Hematopoietic multipotent progenitor cell (in vitro differentiated cells): ENCODE data around the gene CD226. TPM values are rescaled to one million over a fixed set of nuclear protein-coding genes. Genes with fewer than 3 reads are reported as not detected.
"Not testable (repeated sequence)": the region's sequence is repeated elsewhere in the genome, so short reads cannot be mapped to it uniquely, and the experiment has no call there.

Experiments
- DNase-seq, 3 donors: peaks; one replicate each; pipeline ENCODE4 v3.0.0-alpha.2; 2011 to 2015; ENCODE audit warnings: low read depth in 2 of 3, low spot score in 2 of 3
- total RNA-seq: library from RNA; depleted of rRNA; stranded (reverse); fragments of >200 nt; gene quantifications from one replicate; pipeline ENCODE4 v1.2.3, GENCODE V29; 2012

The CD226 gene
- total RNA-seq, 1 donor: 0.81 TPM

- DNase-seq: no peak
Measured at GRCh38 chr18:69956665-69957620, 9.3 kb upstream of the CD226 start.

DNA sequence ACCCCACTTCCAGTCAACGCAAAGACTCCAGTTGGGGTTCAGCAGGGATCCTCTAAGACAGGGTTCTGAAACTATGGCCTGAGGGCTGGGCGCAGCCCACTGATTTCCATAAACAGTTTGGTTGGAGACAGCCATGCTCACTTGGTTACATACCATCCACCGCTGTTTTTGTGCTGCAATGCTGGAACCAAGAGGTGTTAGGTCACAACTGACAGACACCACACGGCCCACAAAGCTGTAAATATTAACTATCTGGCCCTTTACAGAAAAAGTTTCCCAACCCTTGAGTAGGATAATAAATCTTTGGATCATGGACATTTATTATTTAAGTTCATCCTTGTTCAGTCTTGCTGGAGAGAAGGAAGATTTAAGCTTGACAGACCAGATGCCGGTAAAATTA is 8.4 kb upstream of the CD226 start:
- DNase-seq: no peak

DNA sequence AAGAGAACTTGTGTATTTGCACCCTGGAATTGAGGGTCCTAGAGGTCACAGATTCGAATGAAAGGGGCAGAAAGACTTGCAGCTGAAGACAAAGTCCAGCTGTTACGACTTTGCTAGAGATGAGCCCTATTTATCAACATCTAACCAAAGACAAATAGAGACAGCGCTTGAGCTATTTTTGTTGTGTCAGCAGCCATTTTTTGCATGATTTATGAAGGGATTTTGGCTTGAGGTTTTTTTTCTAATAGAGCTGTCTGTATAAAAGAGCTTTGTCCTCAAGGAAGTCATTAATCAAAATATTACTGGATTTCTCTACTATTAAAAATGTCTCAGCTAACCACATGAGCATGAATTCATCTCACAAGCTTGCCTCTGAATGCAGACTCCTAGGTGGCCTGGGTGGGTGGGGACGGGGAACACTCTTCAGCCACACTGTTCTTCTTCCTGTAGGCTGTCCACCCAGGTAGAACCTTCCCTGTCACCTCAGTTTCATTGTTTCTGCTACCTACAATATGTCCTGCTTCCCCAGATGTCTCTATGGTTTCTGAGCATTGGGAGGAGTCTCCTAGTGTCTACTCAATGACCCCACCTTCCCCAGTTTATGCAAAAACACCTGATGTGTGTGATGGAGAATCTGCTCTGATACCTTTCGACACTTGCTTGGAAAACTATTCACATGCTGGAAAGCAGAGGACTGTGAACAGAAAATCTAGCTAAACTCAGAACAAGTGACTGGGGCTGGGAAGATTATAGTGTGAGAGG is 7.2 kb upstream of the CD226 start:
- DNase-seq: no peak

GRCh38 chr18:69953191-69953590 is 5.5 kb upstream of the CD226 start:
- DNase-seq: no peak

DNA sequence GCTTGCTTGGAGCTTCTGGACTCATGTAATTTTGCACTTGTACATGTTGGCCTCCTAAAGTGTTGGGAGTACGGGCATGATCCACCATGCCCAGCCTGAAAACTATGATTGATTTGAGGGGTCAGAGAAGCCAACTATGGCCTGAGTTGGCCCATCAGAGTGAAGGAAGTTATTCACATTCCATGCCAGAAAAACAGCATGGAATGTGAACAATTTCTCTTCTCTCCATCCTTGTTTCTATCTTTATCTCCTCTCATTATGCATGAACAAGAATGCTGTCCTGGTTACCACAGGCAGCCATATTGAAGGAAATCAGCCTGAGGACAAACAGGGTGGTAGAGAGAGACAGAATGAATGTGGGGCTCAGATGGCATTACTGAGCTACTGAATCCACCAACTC is 3.5 kb upstream of the CD226 start:
- no peak for DNase-seq

DNA sequence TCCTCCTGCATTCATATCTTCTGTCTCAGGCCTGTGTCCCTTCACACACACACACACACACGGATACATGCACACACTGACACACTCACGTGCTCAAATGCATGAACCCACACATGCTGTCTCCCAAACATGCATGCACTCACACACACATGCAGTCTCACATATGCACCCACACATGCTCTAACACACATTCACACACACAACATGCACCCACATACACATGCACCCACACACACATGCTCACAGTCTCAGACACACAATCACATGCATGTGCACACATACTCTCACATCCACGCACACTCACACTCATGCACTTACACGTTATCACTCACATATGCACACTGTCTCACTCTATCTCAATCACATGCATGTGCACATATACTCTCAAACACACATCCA is 1.9 kb upstream of the CD226 start:
- DNase-seq: no peak

GRCh38 chr18:69948919-69949537 is 1.4 kb upstream of the CD226 start:
- peak in 1 of 3 donors; percentile 4 for DNase-seq

DNA sequence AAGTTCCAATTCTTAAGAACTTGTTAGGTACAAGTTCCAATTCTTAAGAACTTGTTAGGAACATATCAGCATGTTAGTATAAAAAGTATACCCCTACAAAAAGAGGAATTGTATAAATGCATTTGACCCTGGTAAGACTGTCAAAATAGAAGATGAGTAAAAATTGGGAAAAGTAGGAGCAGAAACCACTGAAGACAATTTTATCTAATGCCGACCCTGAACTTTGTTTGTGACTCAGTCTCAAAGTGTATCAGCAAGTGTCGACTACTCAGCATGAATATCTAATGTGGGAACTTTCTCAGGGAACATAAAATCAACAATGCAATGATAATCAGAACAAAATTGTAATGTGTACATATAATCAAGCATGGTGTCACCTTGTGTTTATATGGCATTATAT is 583 bp upstream of the CD226 start:
- DNase-seq: no peak

GRCh38 chr18:69946608-69947155 is 991 bp downstream of the CD226 start:
- DNase-seq: no peak

- DNase-seq: no peak
Measured at GRCh38 chr18:69945220-69946114, 2.2 kb downstream of the CD226 start.

GRCh38 chr18:69944436-69944835 is 3.2 kb downstream of the CD226 start:
- DNase-seq: no peak

- no peak for DNase-seq
Measured at GRCh38 chr18:69943021-69943420, 4.7 kb downstream of the CD226 start.

DNA sequence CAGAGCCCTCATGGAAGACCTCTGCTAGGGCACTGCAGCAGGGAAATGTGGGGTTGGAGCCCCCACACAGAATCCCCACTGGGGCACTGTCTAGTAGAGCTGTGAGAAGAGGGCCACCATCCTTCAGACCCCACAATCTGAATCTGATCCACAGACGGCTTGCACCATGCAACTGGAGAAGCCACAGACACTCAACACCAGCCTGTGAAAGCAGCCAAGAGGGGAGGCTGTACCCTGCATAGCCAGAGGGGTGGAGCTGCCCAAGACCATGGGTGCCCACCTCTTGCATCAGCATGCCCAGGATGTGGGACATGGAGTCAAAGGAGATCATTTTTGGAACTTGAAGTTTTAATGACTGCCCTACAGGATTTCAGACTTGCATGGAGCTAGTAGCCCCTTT is 6.5 kb downstream of the CD226 start:
- no peak for DNase-seq

DNA sequence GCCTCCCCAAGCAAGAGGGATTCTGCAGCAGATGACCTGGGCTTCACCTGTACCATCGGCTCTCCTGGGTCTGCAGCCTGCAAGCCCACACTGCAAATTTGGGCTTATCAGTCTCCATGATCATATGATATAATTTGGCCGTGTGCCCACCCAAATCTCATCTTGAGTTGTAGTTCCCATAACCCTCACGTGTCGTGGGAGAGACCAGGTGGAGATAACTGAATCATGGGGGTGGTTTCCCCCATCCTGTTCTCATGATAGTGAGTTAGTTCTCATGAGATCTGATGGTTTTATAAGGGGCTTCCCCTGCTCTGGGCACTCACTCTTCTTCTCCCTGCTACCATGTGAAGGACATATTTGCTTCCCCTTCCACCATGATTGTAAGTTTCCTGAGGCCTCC is 7.9 kb downstream of the CD226 start:
- DNase-seq: not testable (repeated sequence)

GRCh38 chr18:69936191-69936558 is 11.5 kb downstream of the CD226 start:
- no peak for DNase-seq

DNA sequence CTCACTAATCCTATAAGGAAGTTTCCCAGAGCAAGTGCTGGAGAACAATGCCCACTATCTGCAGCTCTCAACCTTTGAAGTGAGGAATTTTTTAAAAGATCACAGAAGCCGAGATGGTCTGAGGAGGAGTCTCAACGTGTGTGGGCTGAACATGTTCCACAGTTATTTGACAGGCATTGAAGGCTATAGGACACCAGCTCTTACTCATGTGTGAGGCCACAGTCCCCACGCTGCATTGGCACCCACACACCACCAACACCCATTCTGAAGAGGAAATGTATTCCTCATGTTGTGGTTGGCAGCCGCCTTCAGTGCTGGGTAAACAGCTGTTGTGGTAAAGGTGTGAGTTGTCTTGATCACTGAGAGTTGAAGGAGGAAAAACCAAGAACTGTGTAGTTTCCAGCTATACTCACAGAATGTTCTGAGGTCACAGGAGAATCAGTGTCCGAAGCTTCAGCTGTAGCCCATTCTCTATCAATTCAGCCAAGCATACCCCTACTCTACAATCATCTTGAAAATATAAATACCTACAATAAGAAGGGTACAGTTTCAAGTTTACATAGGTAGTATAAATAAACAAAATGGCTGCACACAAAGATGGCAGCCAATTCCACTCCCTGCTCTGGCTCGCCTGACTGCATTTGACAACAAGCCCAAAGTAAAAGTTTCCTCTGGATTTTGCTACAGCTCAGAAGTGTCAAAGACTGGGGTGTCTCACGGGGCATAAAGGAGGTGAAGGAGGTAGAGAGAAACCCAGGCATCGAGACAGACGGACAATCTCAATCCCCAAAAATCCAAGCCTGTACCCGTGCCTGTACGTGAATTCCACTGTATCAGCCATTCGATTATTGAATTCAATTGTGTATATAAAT is 12.1 kb downstream of the CD226 start:
- peak in 1 of 3 donors; percentile 43 for DNase-seq

- DNase-seq: no peak
Measured at GRCh38 chr18:69934601-69935265, 12.9 kb downstream of the CD226 start.

DNA sequence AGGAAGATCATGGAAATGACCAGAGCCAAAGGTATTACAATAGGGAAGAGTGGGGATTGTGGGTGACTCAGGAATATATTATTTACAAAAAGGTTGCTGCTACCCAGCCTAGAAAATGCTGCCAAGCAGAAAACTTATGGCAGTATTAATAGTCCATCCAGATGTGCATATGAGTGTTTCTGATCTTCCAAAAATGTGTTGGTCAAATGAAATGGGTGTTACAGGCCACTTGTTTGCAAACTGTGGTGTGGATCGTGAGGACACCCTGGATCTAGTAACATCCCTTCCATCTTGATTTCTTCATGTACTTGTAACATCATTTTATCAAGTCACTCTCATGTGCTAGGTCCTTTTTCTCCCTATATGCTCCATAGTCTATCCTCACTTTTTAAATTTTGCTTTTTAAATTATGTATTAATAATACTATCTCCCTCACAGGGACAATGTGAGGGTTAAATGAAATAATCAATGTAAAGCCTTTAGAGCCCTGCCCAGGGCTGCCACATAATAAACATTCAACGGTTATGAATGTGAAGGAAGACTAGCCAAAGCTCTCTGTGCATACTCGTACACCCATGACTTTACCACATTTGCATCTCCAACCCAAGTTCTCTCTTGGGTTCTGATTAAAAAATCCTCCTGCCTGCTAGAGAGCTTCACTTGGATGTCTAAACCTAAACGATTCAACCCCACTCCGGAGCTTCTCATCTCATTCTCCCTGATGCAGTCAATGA is 18.5 kb downstream of the CD226 start:
- no peak for DNase-seq
